ENCODE measurements around the gene C19orf67. TPM values are rescaled to one million over a fixed set of nuclear protein-coding genes. Genes with fewer than 3 reads are reported as not detected.
"Not testable (repeated sequence)": the region's sequence is repeated elsewhere in the genome, so short reads cannot be mapped to it uniquely, and the experiment has no call there.

C19orf67 gene
- total RNA-seq, 1 experiment from 2014 or later, result 0.39 TPM

DNA sequence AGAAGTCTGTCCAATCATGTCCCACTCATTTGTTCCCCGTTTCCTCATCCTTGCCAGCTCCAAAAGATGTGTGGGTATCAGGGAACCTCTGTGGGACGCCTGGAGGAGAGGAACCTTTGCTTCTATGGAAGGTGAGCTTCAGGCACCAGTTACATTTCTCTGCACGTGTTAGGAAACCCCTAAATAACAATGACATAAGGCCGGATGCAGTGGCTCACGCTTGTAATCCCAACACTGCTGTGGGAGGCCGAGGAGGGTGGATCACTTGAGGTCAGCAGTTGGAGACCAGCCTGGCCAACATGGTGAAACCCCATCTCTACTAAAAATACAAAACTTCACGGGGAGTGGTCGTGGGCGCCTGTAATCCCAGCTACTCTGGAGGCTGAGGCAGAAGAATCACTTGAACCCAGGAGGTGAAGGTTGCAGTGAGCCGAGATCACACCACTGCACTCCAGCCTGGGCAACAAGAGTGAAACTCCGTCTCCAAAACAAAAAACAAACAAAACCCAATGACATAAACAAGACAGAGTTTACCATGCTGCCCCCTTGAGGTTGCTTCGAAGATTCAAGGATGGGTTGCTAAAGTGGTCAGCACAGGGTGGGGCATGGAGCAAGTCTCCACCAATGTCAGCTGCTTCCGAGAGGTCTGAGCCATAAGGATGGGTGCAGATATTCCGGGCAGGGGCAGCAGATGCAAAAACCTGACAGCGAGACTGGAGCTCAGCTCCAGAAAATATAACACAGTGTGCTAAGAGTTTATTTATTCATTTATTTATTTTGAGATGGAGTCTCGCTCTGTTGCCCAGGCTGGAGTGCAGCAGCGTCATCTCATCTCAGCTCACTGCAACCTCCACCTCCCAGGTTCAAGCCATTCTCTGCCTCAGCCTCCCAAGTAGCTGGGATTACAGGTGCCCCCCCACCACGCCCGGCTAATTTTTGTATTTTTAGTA, 42.6 kb downstream of the C19orf67 start:
- not testable (repeated sequence) for H2AK5ac ChIP-seq (ENCODE audit: insufficient read length, low read length); H3K79me1 ChIP-seq (ENCODE audit: insufficient read depth, low read depth, low read length, poor library complexity, severe bottlenecking); H3K79me2 ChIP-seq (ENCODE audit: insufficient read depth, low read length); H2AFZ ChIP-seq (ENCODE audit: low read length); H3K27me3 Mint-ChIP-seq (ENCODE audit: low read depth); H3K23ac ChIP-seq (ENCODE audit: insufficient read length, low read depth, low read length); H4K20me1 ChIP-seq (ENCODE audit: control insufficient read depth, insufficient read depth, insufficient read length); H3K9me3 Mint-ChIP-seq; H3K4me1 ChIP-seq (ENCODE audit: insufficient read depth, low read length); H3K23me2 ChIP-seq (ENCODE audit: insufficient read length, low read depth, low read length, poor library complexity, severe bottlenecking); H2BK20ac ChIP-seq (ENCODE audit: low read depth, low read length, poor library complexity, severe bottlenecking); H3K9me3 ChIP-seq (ENCODE audit: control insufficient read depth, low read depth, low read length); H3K4me3 Mint-ChIP-seq; H3K56ac ChIP-seq (ENCODE audit: insufficient read length, low read depth, low read length); H3K4me1 Mint-ChIP-seq; H3K4me2 ChIP-seq (ENCODE audit: insufficient read depth, insufficient read length, low read length); H3K27me3 ChIP-seq (ENCODE audit: insufficient read depth, low read length); H3K9ac ChIP-seq (ENCODE audit: extremely low read depth, insufficient read length, low read length); H2BK15ac ChIP-seq (ENCODE audit: low read depth, low read length)
- peak; percentile 91 for DNase-seq
- Histone ChIP-seq H3K27ac (ENCODE audit: insufficient read length, low read depth, low read length) (peak overlapping the region; percentile 2), H4K91ac (ENCODE audit: insufficient read length, low read depth, low read length) (peak overlapping the region; percentile 92), H2BK120ac (ENCODE audit: low read depth, low read length, poor library complexity, severe bottlenecking) (peak overlapping the region; percentile 99), H3K14ac (ENCODE audit: insufficient read depth, low read length) (peak overlapping the region; percentile 16; the same call in 1 of the 2 replicates), H4K8ac (replicated peaks; ENCODE audit: insufficient read length, low read depth, low read length) (peak overlapping the region; percentile 8), H4K5ac (ENCODE audit: insufficient read length, low read depth, low read length) (peak overlapping the region; percentile 13), H2BK12ac (ENCODE audit: insufficient read length, low read depth, low read length) (peak overlapping the region; percentile 98), H3K18ac (ENCODE audit: insufficient read length, low read depth, low read length) (peak overlapping the region; percentile 97), H3T11ph (ENCODE audit: low read length) (peak overlapping the region; percentile 99), H3K4ac (ENCODE audit: low read depth, low read length) (peak overlapping the region; percentile 97), H2BK5ac (ENCODE audit: insufficient read length, low read length) (peak overlapping the region; percentile 10)
- TF ChIP-seq, protein P1, sequence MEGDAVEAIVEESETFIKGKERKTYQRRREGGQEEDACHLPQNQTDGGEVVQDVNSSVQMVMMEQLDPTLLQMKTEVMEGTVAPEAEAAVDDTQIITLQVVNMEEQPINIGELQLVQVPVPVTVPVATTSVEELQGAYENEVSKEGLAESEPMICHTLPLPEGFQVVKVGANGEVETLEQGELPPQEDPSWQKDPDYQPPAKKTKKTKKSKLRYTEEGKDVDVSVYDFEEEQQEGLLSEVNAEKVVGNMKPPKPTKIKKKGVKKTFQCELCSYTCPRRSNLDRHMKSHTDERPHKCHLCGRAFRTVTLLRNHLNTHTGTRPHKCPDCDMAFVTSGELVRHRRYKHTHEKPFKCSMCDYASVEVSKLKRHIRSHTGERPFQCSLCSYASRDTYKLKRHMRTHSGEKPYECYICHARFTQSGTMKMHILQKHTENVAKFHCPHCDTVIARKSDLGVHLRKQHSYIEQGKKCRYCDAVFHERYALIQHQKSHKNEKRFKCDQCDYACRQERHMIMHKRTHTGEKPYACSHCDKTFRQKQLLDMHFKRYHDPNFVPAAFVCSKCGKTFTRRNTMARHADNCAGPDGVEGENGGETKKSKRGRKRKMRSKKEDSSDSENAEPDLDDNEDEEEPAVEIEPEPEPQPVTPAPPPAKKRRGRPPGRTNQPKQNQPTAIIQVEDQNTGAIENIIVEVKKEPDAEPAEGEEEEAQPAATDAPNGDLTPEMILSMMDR (conservative IDR thresholded peaks at IDR 0.05), result peak; percentile 77
- Mint-ChIP-seq H3K36me3 (ENCODE audit: insufficient read depth in 1 of 3, low read depth in 3 of 3) (peaks cover 0 to 15% (median 3%) of the 10 kb centered on the region in 3 experiments; a peak in 5 of 7 replicates), H3K27ac (peak overlapping the region; percentile 91 to 99 (median 92); a peak in 6 of 7 replicates)
- no CpG with 5 or more reads among the region's 19 CpGs for WGBS (ENCODE audit: extremely low coverage, insufficient read length, low lambda C conversion rate)

All from H9 (cell line).